NCI-H82 (cell line): ENCODE data around the gene ABRACL.
"Not testable (repeated sequence)": the region's sequence is repeated elsewhere in the genome, so short reads cannot be mapped to it uniquely, and the experiment has no call there.

Experiments used
- DNase-seq: peaks from one replicate; lab custom pipeline; 2025; lab: John Stamatoyannopoulos, UW

Gene ABRACL

GRCh38 chr6:139011980-139012379 is 16.6 kb upstream of the ABRACL start:
- DNase-seq: no peak

GRCh38 chr6:139013185-139013800 is 15.3 kb upstream of the ABRACL start:
- DNase-seq: no peak

DNA sequence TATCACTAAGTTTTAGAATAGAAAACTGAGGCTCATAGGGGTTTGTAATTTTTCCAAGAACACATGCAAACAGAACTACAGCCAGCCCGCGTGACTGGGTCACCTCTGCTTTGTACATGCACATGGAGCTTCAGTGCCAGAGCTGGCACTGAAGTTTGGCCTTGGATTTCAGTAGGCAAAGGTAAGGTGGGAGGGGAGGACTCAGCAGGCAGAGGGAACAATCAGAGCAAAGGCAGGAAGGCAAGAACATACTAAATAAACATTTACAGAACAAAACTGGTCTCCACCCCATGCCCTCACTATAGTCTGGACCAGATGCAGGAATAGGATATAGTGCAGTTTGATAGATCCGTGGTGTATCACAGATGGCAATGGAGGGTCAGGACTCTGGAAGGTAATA is 13.6 kb upstream of the ABRACL start:
- no peak for DNase-seq

- no peak for DNase-seq
Observed at GRCh38 chr6:139016337-139017213, 12.0 kb upstream of the ABRACL start.

DNA sequence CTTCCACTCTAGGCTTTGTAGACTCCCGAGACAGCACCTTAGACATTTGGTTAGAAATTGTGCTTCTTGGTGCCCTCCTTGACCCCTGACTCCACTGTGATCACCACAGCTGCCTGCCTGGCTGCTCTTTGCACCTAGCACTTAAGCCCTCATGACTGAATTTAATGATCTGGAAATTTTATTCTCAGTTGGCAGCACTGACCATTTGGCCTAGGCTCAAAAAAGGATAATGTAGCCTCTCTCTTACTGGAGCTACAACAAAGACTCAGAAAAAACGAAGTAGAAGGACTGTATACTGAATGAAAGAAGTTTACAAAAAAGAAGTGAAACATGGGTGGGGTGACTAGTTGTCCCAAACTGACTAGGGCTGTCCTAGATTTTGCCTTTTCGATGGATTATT is 11.3 kb upstream of the ABRACL start:
- DNase-seq: no peak

GRCh38 chr6:139019722-139020121 is 8.8 kb upstream of the ABRACL start:
- no peak for DNase-seq

DNA sequence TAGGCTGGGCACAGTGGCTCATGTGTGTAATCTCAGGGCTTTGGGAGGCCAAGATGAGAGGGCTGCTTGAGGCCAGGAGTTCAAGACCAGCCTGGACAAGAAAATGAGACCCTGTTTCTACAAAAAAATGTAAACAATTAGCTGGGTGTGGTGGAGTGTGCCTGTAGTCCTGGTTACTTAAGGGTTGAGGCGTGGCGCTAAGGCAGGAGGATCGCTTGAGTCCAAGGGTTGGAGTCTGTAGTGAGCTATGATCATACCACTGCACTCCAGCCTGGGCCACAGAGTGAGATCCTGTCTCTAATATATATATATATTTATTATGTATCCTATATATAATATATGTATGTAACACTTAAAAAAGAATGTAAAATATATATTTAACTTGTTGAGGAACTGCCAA is 7.9 kb upstream of the ABRACL start:
- DNase-seq: no peak

- DNase-seq: not testable (repeated sequence)
Observed at GRCh38 chr6:139025416-139025815, 3.1 kb upstream of the ABRACL start.

- peak; percentile 5 for DNase-seq
Observed at GRCh38 chr6:139027620-139028182, 844 bp upstream of the ABRACL start.

GRCh38 chr6:139028215-139028657 is 309 bp upstream of the ABRACL start:
- DNase-seq: no peak

DNA sequence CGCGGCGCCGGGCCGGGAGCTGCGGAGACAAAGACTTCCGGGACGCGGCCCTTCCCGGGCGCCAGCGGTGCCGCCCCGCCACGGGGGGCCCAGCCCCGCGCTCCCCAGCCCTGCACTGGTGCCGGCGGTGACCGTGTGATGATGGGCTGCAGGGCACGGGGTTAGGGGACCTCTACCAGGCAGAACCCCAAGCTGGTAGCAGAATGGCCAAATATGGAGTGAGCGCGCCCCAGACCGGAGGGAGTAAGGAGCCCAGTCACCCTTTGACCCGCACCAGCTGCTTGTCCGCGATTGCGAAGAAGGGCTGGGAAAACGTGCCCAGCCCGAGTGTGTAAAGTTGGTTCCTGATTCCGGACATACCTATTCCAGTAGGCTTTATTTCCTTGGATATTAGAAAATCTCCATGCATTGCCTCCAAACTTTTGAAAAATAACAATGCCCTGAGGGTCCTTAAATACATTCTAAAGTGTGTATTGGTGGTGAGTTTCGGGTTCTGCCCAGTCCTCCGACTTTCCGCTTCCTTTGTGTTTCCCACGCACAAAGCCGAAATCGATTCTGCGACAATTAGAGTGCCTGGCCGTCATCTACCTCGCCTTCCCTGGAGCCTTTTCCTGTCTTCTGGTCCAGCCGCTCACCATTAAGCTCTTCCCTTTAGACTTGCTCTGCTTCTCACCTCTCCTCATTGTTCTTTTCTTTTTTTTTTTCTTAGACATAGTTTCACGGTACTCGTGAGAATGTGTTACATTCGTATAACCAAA is 1.1 kb downstream of the ABRACL start:
- DNase-seq: peak; percentile 42

- no peak for DNase-seq
Observed at GRCh38 chr6:139030228-139030963, 1.9 kb downstream of the ABRACL start.

- no peak for DNase-seq
Observed at GRCh38 chr6:139037490-139037889, 8.9 kb downstream of the ABRACL start.

DNA sequence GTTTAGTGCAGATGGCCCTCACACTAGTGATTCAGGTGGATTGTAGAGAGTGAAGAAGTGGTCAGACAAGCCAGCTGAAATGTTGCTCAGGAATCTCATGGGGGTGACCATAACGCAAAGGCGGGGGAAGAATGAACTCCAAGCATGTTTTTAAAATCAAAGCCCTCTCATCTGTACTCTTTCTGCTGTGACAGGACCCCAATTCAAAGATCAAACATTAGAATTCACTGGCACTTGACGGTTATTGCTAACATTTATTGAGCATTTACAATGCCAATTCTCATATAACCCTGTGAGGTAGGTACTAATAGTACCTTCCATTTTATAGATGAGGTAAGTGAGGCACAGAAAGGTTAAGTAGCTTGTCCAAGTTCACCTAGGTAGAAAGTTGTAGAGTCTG is 15.7 kb downstream of the ABRACL start:
- no peak for DNase-seq

GRCh38 chr6:139047677-139048076 is 19.1 kb downstream of the ABRACL start:
- DNase-seq: no peak

DNA sequence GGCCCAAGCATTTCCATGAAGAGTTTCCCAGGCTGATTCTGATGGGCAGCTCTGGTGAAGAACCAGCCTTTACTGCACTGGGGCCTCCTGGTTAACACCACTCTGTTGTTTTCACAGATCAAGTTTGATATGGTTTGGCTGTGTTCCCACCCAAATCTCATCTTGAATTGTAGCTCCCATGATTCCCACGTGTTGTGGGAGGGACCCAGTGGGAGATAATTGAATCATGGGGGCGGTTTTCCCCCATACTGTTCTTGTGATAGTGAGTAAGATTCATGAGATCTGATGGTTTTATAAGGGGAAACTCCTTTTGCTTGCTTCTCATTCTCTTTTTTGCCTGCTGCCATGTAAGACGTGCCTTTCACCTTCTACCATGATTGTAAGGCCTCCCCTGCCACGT is 20.4 kb downstream of the ABRACL start:
- DNase-seq: not testable (repeated sequence)

DNA sequence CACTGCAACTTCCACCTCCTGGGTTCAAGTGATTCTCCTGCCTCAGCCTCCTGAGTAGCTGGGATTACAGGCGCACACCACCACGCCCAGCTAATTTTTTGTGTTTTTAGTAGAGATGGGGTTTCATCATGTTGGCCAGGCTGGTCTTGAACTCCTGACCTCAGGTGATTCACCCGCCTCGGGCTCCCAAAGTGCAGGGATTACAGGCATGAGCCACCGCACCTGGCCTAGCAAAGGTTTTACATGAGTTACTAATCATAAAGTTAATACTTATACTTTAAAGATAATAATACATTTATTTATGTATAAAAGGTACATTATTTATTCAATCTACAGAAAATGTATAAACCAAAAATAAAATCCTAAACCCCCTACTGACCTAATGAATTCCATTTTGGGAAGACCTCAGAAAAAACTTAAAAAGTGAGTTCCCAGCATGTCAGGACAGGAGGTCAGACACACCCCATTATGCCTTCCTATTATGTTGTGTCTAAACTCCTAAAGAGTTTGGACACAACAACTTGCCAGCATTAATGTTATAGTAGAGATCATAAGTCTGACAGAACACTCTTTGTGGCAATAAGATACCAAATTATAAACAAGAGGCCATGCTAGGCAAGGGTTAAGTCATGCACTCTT is 21.7 kb downstream of the ABRACL start:
- not testable (repeated sequence) for DNase-seq

DNA sequence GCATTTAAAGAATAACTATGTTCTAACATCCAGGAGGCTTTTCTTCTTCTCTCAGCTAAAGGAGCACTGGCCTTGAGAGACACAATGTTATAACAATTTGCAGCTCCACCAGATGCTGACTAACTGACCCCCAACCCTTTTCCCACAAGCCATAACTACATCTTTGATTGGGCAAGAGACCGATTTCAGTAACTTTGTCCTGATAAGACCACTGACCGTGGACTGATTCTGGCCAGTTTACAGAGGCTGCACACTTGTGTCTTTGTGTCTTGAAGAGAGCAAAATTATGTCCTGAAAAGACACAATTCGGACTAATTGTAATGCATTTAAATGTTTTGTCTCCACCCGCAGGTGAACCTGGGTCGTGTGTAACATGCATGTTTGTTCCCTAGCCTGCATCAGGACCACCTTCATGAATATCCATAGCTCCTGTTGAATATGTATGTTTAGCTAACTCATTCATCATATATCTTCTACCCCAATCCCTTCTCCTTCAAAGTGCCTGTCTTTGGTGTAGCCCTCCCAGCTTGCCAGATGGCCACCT is 22.3 kb downstream of the ABRACL start:
- no peak for DNase-seq

DNA sequence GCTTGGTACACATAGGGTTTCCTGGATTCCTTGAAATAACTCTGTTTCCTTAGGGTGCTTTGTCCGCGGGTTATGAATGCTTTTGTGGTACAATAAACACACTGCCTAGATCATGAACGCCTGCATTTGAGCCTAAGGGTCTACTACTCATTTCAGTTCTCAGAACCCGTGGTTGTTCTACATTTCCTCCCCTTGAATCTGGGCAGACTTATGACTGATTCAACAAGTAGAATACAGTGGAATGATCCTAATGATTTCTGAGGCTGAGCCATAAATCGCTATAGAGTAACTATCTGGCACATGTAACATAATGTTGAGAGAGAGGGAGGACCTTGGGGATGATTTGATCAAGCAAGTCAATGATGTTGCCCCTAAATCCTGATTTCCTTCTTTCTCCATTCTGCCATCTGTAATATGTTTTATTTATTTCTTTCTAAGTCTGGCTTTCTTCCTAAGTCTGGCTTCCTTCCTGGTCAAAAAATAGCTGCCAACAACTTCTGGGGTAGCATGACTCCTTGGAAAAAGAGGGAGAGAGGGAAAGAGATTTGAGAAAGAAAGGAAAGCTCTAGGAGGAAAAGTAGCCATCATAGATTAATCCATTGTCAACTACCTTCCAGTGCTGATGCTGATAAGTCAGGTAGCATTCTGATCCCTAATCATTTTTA is 23.0 kb downstream of the ABRACL start:
- DNase-seq: no peak

- no peak for DNase-seq
Observed at GRCh38 chr6:139053382-139053781, 24.8 kb downstream of the ABRACL start.
